GM12878 (cell line): ENCODE data around the gene CLN3. TPM values are rescaled to one million over a fixed set of nuclear protein-coding genes. Genes with fewer than 3 reads are reported as not detected.

Source experiments
- ATAC-seq: fragments of 200-7000 bp; cut with Tn5 transposase; 3 replicates; pipeline ENCODE4 v1.9.1; 2020; ENCODE audit warnings: mild to moderate bottlenecking, moderate library complexity
- BruUV-seq: library from RNA; stranded (reverse); fragments of 400-500 nt; replicated peaks from 2 replicates; lab custom pipeline; 2021; lab: Mats Ljungman, UMichigan
- CTCF ChIA-PET: fragments of 300-600 bp; sonication (Branson Sonifier 250); formaldehyde crosslinking; extraction: SDS; loops from one replicate; lab custom pipeline; 2021; ENCODE audit warnings: inconsistent platforms; lab: Yijun Ruan, JAX
- POLR2A ChIA-PET: fragments of 350-600 bp; formaldehyde crosslinking; extraction: SDS; loops from one replicate; lab custom pipeline; 2021; ENCODE audit warnings: inconsistent platforms; lab: Charles Lee
- RAD21 ChIA-PET: fragments of 300-600 bp; sonication (Branson Sonifier 250); formaldehyde crosslinking; loops from one replicate; lab custom pipeline; 2023; ENCODE audit warnings: antibody characterized with exemption; ENCODE audit not compliant: unreplicated experiment; lab: Charles Lee
- SMC1A ChIA-PET: fragments of 300-600 bp; sonication (Branson Sonifier 250); formaldehyde crosslinking; loops from one replicate; lab custom pipeline; 2023; ENCODE audit not compliant: unreplicated experiment, uncharacterized antibody; lab: Charles Lee
- DNase-seq: peaks from one replicate; pipeline ENCODE4 v3.0.0-alpha.2; 2011; ENCODE audit warnings: low read depth, low spot score
- FAIRE-seq: peaks from 3 replicates; lab custom pipeline; 2011; peaks lifted over from hg19 to GRCh38; lab: Jason Lieb, UNC
- H2AFZ ChIP-seq: 2 replicates; pipeline ENCODE4 v1.6.0; 2011; ENCODE audit warnings: low read depth, low read length, control low read depth; ENCODE audit not compliant: control insufficient read depth
- H3K27ac ChIP-seq: 2 replicates; pipeline ENCODE4 v1.5.1; 2011; ENCODE audit warnings: control low read depth; ENCODE audit not compliant: control insufficient read depth, insufficient read depth
- H3K27me3 ChIP-seq, 2 experiments: replicated peaks in 1 of 2; 2 replicates each; pipeline versions ENCODE4 v1.6.0 to v1.6.1; 2011; ENCODE audit warnings: low read length in 1 of 2; ENCODE audit not compliant: control insufficient read depth in 2 of 2, insufficient read depth in 2 of 2
- H3K36me3 ChIP-seq, 2 experiments: 2 replicates each; pipeline ENCODE4 v1.5.1; 2011; ENCODE audit warnings: low read length in 1 of 2; ENCODE audit not compliant: control insufficient read depth in 2 of 2, insufficient read depth in 2 of 2
- H3K4me1 ChIP-seq: 2 replicates; pipeline ENCODE4 v1.6.1; 2011; ENCODE audit warnings: mild to moderate bottlenecking, low read length, moderate library complexity, mixed read lengths; ENCODE audit not compliant: control insufficient read depth, insufficient read depth
- H3K4me2 ChIP-seq: 2 replicates; pipeline ENCODE4 v1.6.0; 2011; ENCODE audit warnings: control low read depth; ENCODE audit not compliant: control insufficient read depth, insufficient read depth
- H3K4me3 ChIP-seq: fragments of 200-600 bp; sonication (generic); 2 replicates; pipeline ENCODE4 v1.5.1; 2016
- H3K79me2 ChIP-seq: 2 replicates; pipeline ENCODE4 v1.6.0; 2011; ENCODE audit warnings: low read length; ENCODE audit not compliant: control insufficient read depth, insufficient read depth
- H3K9ac ChIP-seq: 2 replicates; pipeline ENCODE4 v1.8.0; 2011; ENCODE audit warnings: low read length, control low read depth, mixed read lengths; ENCODE audit not compliant: control insufficient read depth, insufficient read depth
- H3K9me3 ChIP-seq: replicated peaks from 3 replicates; pipeline ENCODE4 v1.5.1; 2011; ENCODE audit warnings: mild to moderate bottlenecking, low read length; ENCODE audit not compliant: control insufficient read depth, insufficient read depth
- H4K20me1 ChIP-seq: 2 replicates; pipeline ENCODE4 v1.6.0; 2011; ENCODE audit not compliant: control insufficient read depth, insufficient read depth
- EP300 ChIP-seq, 2 experiments: fragments of 150-350 bp in 1 of 2; IDR thresholded peaks; 2 replicates each; pipeline ENCODE4 v1.6.1; 2011 to 2012; ENCODE audit warnings: low read depth in 2 of 2, low read length in 2 of 2, borderline replicate concordance in 1 of 2, improper control_type of control experiment in 1 of 2, inconsistent platforms in 1 of 2; ENCODE audit not compliant: control insufficient read depth in 1 of 2
- IKZF2 ChIP-seq, 2 experiments: fragments of 450-650 bp; IDR thresholded peaks; 2 replicates each; pipeline ENCODE4 v1.6.1; 2017; ENCODE audit warnings: mild to moderate bottlenecking in 2 of 2, moderate library complexity in 2 of 2
- MEF2B ChIP-seq: fragments of 450-650 bp; IDR thresholded peaks from 2 replicates; pipeline ENCODE4 v1.6.1; 2018; ENCODE audit warnings: mild to moderate bottlenecking, moderate library complexity; ENCODE audit not compliant: partially characterized antibody, poor library complexity, severe bottlenecking
- PAX8 ChIP-seq: fragments of 450-650 bp; IDR thresholded peaks from 2 replicates; pipeline ENCODE4 v1.6.1; 2017; ENCODE audit warnings: mild to moderate bottlenecking, moderate library complexity
- REST ChIP-seq: IDR thresholded peaks from 2 replicates; pipeline ENCODE4 v1.6.1; 2012; ENCODE audit warnings: mild to moderate bottlenecking, low read depth, low read length
- TBL1XR1 ChIP-seq: IDR thresholded peaks from 2 replicates; pipeline ENCODE4 v1.6.1; 2012; ENCODE audit warnings: low read depth, low read length, improper control_type of control experiment
- WGBS: methylation state at CpG from one replicate; pipeline ENCODE4 v1.1.6; 2016; ENCODE audit warnings: low lambda C conversion rate; ENCODE audit not compliant: insufficient replicate concordance, insufficient coverage; ENCODE audit errors: missing lambda C conversion rate; 5-methylcytosine and 5-hydroxymethylcytosine counted together
- in situ Hi-C: fragments of 300-500 bp; cut with MboI; formaldehyde crosslinking; loops from 9 replicates; pipeline ENCODE4 v1.14.3; 2018; ENCODE audit warnings: mixed read lengths
- intact Hi-C: fragments of 100-400 bp; cut with micrococcal nuclease; formaldehyde crosslinking; loops from one replicate; pipeline ENCODE4 v1.14.2; 2022; ENCODE audit not compliant: unreplicated experiment
- polyA plus RNA-seq, 11 experiments: library from polyadenylated mRNA; depleted of rRNA in 4 of 11; unstranded in 6 of 11; stranded (reverse) in 5 of 11; fragments of >200 nt; fragmentation: Nextera tagmentation in 4 of 11; fragmentation: Illumina TruSeq in 1 of 11; extraction: Ambion mirVana in 4 of 11; extraction: Trizol in 1 of 11; gene quantifications; 1 replicate in 1 of 11; 2 replicates in 10 of 11; pipeline versions ENCODE4 v1.2.1 to v1.2.3, GENCODE V29; 2011 to 2016; ENCODE audit warnings: inconsistent platforms in 2 of 11, missing spikeins in 2 of 11, low read depth in 1 of 11
- total RNA-seq, 4 experiments: library from RNA; depleted of rRNA in 3 of 4; stranded (reverse); fragments of >200 nt in 3 of 4; fragmentation: Illumina TruSeq in 1 of 4; extraction: Trizol in 1 of 4; gene quantifications; 2 replicates each; pipeline versions ENCODE4 v1.2.1 to v1.2.3, GENCODE V29; 2013 to 2021

Gene CLN3
- total and polyA plus RNA-seq, 10 of the 15 experiments (the other 5 are each of a cell fraction or from before 2014, with no cell fraction given), result 2.3 to 25.0 (median 16.6) TPM

DNA sequence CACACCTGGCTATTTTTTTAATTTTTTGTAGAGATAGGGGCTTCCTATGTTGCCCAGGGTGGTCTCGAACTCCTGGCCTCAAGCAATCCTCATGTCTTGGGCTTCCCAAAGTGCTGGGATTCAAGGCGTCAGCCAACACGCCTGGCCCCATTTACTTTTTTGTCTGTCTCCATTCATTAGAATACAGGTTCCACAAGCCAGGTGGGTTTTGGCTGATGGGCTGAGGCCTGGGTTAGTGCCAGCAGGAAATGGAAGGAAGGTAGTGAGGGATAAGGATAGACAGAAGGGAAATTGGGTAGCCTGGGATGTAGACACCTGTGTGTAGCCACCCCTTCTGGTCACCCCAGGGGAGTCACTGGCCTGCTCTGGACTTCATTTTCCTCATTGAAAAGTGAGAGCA is 19.2 kb upstream of the CLN3 start:
- H3K36me3 ChIP-seq, result no peaks in the 10 kb centered on the region
- no peak overlapping the region for H3K27ac ChIP-seq
- H4K20me1 ChIP-seq, result no peaks in the 10 kb centered on the region
- no peak for FAIRE-seq
- H3K4me1 ChIP-seq, result peaks cover 23% of the 10 kb centered on the region
- H3K4me3 ChIP-seq, result no peak overlapping the region
- ATAC-seq, result no peak
- no peak overlapping the region for H3K9ac ChIP-seq
- BruUV-seq, result no TSS peak
- no peak overlapping the region for H2AFZ ChIP-seq
- H3K9me3 ChIP-seq, result no peaks in the 10 kb centered on the region
- H3K4me2 ChIP-seq, result no peak overlapping the region
- in situ Hi-C loops (no loop called here), intact Hi-C loops (no loop called here)
- DNase-seq, result no peak
- ChIA-PET POLR2A (interaction anchor here (1.0 kb wide), 1 partner anchor 23 kb away, joined by 4 read pairs; no protein-coding TSS in a partner anchor), SMC1A (no interaction called here), CTCF (interaction anchor here (1.4 kb wide), 1 partner anchor 44 kb away, joined by 3 read pairs; no protein-coding TSS in a partner anchor), RAD21 (no interaction called here)
- no peaks in the 10 kb centered on the region for H3K79me2 ChIP-seq
- no peaks in the 10 kb centered on the region for H3K27me3 ChIP-seq
- 57% methylated on average over 3 of the region's 3 CpGs for WGBS
- no peak for TF ChIP-seq EP300 (IDR thresholded peaks at IDR 0.05; ENCODE audit: borderline replicate concordance in 1 of 2, control insufficient read depth in 1 of 2, low read depth in 2 of 2, low read length in 2 of 2)
- TF ChIP-seq PAX8, result no peak
- no peak for TF ChIP-seq MEF2B

DNA sequence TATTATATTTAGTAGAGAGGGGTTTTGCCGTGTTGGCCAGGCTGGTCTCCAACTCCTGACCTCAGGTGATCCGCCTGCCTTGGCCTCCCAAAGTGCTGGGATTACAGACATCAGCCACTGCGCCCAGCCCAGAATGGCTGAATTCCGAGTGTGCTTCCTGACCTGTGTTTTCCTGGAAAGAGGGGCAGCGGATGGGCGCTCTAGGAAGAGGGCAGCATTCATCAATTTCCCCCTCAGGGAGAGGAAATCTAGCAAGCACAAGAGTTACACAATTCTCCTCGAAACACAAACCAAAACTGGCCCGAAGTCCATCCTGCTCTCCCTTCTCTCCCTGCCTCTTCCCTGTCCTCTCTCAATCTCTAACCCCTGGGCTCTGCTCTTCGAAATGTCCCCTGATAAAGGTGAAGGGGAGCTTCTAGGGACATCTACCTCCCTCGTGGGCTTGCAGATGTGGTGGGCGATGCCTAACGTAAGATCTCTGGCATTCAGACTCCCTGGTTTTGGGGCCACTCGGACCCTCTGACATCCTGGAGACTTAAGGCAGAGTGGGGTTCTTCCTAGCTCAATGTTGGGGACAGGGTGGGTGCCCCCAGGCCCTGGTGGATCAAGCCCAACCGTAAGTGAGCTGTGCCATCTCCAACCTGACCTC is 13.7 kb upstream of the CLN3 start:
- no peak for DNase-seq
- WGBS, result 63% methylated on average over 14 of the region's 14 CpGs
- intact Hi-C loops (no loop called here), in situ Hi-C loops (no loop called here)
- BruUV-seq, result no TSS peak
- Histone ChIP-seq H3K27me3 (no peaks in the 10 kb centered on the region), H4K20me1 (no peaks in the 10 kb centered on the region), H3K4me1 (peaks cover 24% of the 10 kb centered on the region), H3K9ac (no peak overlapping the region), H3K9me3 (no peaks in the 10 kb centered on the region), H3K36me3 (no peaks in the 10 kb centered on the region), H3K4me3 (no peak overlapping the region), H3K79me2 (no peaks in the 10 kb centered on the region), H3K27ac (no peak overlapping the region), H3K4me2 (no peak overlapping the region), H2AFZ (no peak overlapping the region)
- ChIA-PET CTCF (interaction anchor here (0.6 kb wide), 1 partner anchor 447 kb away, joined by 3 read pairs; no protein-coding TSS in a partner anchor), POLR2A (no interaction called here), RAD21 (no interaction called here), SMC1A (interaction anchor here (1.1 kb wide), 1 partner anchor 9 kb away, joined by 3 read pairs; no protein-coding TSS in a partner anchor)
- FAIRE-seq, result no peak
- TF ChIP-seq IKZF2 (IDR thresholded peaks at IDR 0.05) (no peak), REST (no peak), TBL1XR1 (no peak)
- ATAC-seq, result no peak
